KOPT-K1 (cell line): ENCODE measurements around the gene EFEMP2.
"Not testable (repeated sequence)": the region's sequence is repeated elsewhere in the genome, so short reads cannot be mapped to it uniquely, and the experiment has no call there.

Experiments used
- H3K27ac ChIP-seq: fragments of 200-600 bp; sonication (generic); 2 replicates; pipeline ENCODE4 v1.5.1; 2016; ENCODE audit warnings: antibody characterized with exemption, mild to moderate bottlenecking, low read depth, low read length; ENCODE audit not compliant: poor library complexity, severe bottlenecking
- H3K36me3 ChIP-seq: fragments of 200-600 bp; sonication (generic); 2 replicates; pipeline ENCODE4 v1.5.1; 2017; ENCODE audit warnings: antibody characterized with exemption, mild to moderate bottlenecking, low read length, moderate library complexity; ENCODE audit not compliant: insufficient read depth
- H3K9me3 ChIP-seq: fragments of 200-600 bp; sonication (generic); 2 replicates; pipeline ENCODE4 v1.5.1; 2017; ENCODE audit warnings: antibody characterized with exemption, low read length, mild to moderate bottlenecking; ENCODE audit not compliant: insufficient read depth, poor library complexity, severe bottlenecking

EFEMP2 gene

GRCh38 chr11:65892661-65893317 lies 20.2 kb upstream of the EFEMP2 start:
- H3K27ac ChIP-seq = no peak overlapping the region
- H3K36me3 ChIP-seq = no peaks in the 10 kb centered on the region
- H3K9me3 ChIP-seq = no peaks in the 10 kb centered on the region

GRCh38 chr11:65892137-65892540 lies 19.5 kb upstream of the EFEMP2 start:
- H3K27ac ChIP-seq = peak overlapping the region; percentile 71
- H3K9me3 ChIP-seq, H3K36me3 ChIP-seq: not testable (repeated sequence)

- Histone ChIP-seq H3K36me3 (peaks cover 5% of the 10 kb centered on the region), H3K27ac (peak overlapping the region; percentile 71), H3K9me3 (no peaks in the 10 kb centered on the region)
Measured at GRCh38 chr11:65891219-65892136, 18.9 kb upstream of the EFEMP2 start.

- H3K36me3 ChIP-seq = peaks cover 14% of the 10 kb centered on the region
- peak within 1 kb of the TSS; percentile 71 for H3K27ac ChIP-seq
- no peaks in the 10 kb centered on the region for H3K9me3 ChIP-seq
Measured at GRCh38 chr11:65890324-65891218, 18.0 kb upstream of the EFEMP2 start, which contains the start of gene CCDC85B. Gene CCDC85B, plus strand, starts transcription at chr11:65890673. Its CDS starts 111 bp downstream, at chr11:65890784.

GRCh38 chr11:65888163-65888814 lies 15.7 kb upstream of the EFEMP2 start, which contains the start of gene FIBP:
Gene FIBP, minus strand, starts transcription at chr11:65888471. Its CDS starts 53 bp downstream, at chr11:65888418.
- Histone ChIP-seq H3K36me3 (peaks cover 37% of the 10 kb centered on the region), H3K9me3 (no peaks in the 10 kb centered on the region), H3K27ac (peak within 1 kb of the TSS; percentile 71)

GRCh38 chr11:65887723-65888162 lies 15.1 kb upstream of the EFEMP2 start:
- peaks cover 42% of the 10 kb centered on the region for H3K36me3 ChIP-seq

GRCh38 chr11:65886826-65887722 lies 14.5 kb upstream of the EFEMP2 start:
- Histone ChIP-seq H3K36me3 (peaks cover 49% of the 10 kb centered on the region), H3K27ac (peak overlapping the region; percentile 71)

More at GRCh38 chr11:65887723-65888162, 15.1 kb upstream of the EFEMP2 start:
- peak overlapping the region; percentile 71 for H3K27ac ChIP-seq
- H3K9me3 ChIP-seq = no peaks in the 10 kb centered on the region

GRCh38 chr11:65885808-65886536 lies 13.4 kb upstream of the EFEMP2 start:
- no peak overlapping the region for H3K27ac ChIP-seq
- no peaks in the 10 kb centered on the region for H3K9me3 ChIP-seq
- H3K36me3 ChIP-seq = peaks cover 56% of the 10 kb centered on the region

More at GRCh38 chr11:65886826-65887722, 14.5 kb upstream of the EFEMP2 start:
- H3K9me3 ChIP-seq = no peaks in the 10 kb centered on the region

- H3K9me3 ChIP-seq = no peaks in the 10 kb centered on the region
- peaks cover 56% of the 10 kb centered on the region for H3K36me3 ChIP-seq
- H3K27ac ChIP-seq = no peak overlapping the region
Measured at GRCh38 chr11:65885231-65885630, 12.6 kb upstream of the EFEMP2 start.

- Histone ChIP-seq H3K27ac (no peak overlapping the region), H3K36me3 (peaks cover 56% of the 10 kb centered on the region), H3K9me3 (no peaks in the 10 kb centered on the region)
Measured at GRCh38 chr11:65884716-65885092, 12.1 kb upstream of the EFEMP2 start.

- Histone ChIP-seq H3K9me3 (no peaks in the 10 kb centered on the region), H3K36me3 (peaks cover 56% of the 10 kb centered on the region), H3K27ac (no peak overlapping the region)
Measured at GRCh38 chr11:65883786-65884715, 11.5 kb upstream of the EFEMP2 start.
